ENCODE measurements around the gene RAB11FIP5.
A peak's percentile ranks its signal among the peaks of the same experiment; 100 is the strongest.

Gene RAB11FIP5

DNA sequence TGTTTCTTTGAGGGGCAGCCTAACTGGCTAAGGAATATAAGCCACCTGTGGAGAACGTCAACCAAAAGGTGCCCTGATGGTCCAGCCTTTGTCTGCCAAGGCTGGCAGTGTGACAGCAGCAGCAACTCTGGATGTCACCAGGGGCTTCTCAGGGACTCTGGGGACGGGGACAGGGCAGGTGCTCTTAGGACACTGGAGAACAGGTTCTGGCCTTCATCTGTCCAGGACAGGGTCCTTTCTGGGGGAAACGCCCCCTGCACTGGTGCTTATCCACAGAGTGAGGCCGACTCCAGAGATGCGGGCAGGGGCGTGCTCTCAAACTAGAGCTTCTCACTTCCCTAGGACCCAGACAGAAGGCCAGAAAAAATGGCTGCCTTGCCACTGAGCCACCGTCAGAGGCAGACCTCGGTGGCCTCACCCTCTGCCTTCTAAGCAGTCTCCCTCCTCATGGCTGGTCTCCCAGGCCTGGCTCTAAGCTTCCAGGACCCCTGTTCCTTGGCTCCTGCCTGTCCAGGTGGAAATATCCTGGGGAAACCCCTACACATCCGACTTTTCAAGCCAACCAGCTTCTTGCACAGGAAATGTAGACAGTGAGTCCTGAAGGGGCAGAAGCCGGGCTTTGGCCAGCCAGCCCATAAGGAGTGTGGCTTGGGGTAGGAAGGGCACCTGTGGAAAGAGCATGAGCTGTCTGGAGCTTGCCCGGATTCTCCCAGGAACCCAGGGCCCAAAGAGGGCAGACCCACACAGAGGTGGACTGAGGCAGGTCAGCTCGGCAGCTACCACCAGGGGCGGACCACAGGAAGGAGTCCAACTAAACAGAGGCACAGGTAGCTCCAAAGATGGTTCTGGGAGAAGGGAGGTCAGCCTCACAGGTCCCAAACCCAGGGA, 30.0 kb downstream of the RAB11FIP5 start:
- DNase-seq = no peak

- DNase-seq = no peak
Measured at GRCh38 chr2:73081181-73081671, 31.5 kb downstream of the RAB11FIP5 start.

DNA sequence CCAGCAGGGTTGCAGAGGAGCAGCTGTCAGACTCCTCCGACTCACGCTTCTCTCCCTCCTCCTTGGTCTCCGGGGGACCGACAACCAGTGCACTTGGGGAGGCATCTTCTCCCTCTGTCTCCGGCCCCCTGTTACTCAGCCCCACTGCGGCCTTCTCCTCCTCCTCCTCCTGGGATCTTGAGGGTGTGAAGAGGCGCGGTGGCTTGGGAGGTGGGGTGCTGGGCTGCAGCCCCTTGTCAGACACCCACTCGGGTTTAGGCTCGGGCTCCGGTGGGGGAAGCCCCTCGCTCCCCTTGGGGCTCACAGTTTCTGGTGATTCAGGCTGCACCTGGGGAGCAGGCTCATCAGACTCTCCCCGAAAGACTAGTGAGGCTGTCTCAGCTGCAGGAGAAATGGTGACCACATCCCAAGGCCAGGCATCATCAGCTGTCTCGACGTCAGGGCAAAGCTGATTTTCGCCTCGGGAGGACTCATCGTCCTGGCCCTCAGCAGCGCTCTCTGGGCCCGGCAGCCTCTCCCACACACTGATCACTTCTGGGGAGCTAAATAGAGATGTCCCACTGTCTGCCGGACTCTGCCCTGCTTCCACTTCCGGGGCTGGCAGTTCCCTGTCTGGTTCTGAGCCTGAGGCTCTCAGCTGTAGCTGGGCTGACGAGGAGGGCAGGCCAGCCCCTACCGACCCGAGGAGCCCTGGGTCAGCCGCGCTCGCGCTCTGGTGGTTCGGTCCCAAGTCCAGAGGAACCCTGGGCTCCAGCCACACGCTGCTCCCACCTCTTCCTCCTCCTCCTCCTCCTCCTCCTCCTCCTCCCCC, 32.2 kb downstream of the RAB11FIP5 start:
- DNase-seq = no peak

- DNase-seq = no peak
Measured at GRCh38 chr2:73079636-73080035, 33.1 kb downstream of the RAB11FIP5 start.

- DNase-seq = no peak
Measured at GRCh38 chr2:73078457-73079411, 34.0 kb downstream of the RAB11FIP5 start.

GRCh38 chr2:73077424-73077795, 35.3 kb downstream of the RAB11FIP5 start:
- no peak for DNase-seq

- DNase-seq = no peak
Measured at GRCh38 chr2:73076701-73077423, 35.9 kb downstream of the RAB11FIP5 start.

GRCh38 chr2:73075477-73076373, 37.0 kb downstream of the RAB11FIP5 start:
- DNase-seq = no peak

GRCh38 chr2:73074110-73075069, 38.4 kb downstream of the RAB11FIP5 start:
- DNase-seq = no peak

DNA sequence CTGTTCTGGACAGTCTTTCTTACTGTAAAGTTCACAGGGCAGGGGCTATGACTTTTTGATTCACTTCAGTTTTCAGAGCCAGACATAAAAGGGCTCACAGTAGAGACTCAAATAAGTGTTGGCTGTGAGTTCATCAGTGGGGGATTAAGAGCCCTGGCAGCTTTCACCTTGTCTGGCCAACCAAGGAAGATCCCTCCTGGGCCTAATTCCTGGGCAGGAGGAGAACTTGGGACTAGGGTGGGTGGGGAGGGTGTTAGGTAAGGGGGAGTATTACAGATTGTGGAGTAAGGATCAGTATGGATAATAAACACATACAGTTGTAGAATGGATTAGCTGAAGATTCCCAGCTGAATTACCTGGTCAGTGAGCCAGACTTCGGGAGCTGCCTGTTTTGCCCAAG, 40.3 kb downstream of the RAB11FIP5 start:
- DNase-seq = no peak

- DNase-seq = no peak
Measured at GRCh38 chr2:73072129-73072395, 40.7 kb downstream of the RAB11FIP5 start.

DNA sequence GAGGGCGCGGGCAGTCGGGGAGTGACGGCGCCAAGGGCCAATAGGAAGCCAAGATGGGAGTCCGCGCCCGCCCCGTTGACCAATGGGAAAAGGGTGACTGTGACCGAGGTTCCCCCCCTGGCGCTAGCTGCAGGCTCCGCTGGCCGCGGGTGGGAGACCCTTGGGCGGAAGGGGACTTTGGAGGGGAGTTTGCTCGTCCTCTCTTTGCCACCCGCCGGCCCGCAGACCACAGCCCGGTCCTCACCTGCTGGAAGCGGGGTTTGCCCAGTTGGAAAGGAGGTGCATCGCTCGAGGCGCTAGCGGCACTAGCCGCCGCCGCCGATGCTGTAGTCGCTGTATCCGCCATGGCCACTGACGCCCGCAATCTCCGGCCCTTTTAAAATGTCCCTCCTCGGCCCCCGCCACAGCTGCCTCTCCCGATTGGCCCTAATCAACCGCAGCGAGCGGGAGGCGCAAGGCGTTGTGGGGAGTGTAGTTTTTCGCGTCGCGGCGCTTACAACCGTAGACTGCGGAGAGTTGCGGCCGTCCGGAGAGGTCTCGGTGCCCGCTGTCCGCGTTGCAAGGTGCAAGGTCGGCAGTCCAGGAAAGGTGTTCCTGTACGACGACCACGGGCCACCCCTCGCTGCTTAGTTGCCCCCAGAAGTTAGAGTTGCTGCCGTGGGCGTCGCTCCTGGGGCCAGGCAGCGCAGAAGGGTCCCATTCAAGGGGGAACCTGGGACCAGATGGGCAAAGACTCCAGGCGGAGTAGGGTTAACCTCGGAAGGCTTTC, 41.2 kb downstream of the RAB11FIP5 start, which contains the start of gene SFXN5:
Gene SFXN5 (minus strand): TSS at position 353 of the 769 bp plus-strand sequence. CDS start 7 bp downstream, at position 346.
- DNase-seq = peak; percentile 82 to 93 (median 88)

DNA sequence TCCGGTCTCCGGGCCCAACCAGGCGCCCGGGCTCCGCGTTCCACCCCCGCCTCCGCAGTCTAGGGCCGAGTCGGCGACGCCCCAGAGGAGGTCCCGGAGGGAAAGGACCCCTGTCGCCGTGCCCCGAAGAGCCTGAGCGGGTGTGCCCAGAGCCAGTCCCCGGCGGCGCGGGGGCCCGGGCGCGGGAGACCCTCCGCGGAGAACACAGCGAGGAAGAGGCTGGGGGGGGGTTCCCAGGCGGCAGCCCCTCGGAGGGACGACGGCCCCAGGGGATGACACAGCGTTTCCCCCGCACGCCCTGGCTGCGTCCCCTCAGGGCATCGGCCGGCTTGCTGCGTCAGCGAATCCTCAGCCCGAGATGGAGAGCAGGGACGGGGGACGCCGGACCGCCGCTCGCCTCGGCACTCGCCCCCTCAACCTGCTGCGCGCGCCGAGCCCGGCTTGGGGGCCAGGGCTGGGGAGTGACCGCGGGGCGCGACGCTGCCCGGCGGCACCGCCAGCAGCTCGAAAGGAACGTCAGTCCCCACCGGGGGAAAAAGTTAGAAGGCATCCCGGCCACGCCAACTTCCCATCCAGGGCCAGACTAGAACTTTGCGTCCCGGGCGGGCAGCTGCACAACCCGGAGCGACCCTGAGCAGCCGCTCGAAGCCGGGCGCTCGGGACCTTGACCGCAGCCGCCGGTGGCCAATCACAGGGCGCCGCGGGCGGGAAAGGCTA, 41.9 kb downstream of the RAB11FIP5 start:
- DNase-seq = peak in 1 of 4 experiments; percentile 29

DNA sequence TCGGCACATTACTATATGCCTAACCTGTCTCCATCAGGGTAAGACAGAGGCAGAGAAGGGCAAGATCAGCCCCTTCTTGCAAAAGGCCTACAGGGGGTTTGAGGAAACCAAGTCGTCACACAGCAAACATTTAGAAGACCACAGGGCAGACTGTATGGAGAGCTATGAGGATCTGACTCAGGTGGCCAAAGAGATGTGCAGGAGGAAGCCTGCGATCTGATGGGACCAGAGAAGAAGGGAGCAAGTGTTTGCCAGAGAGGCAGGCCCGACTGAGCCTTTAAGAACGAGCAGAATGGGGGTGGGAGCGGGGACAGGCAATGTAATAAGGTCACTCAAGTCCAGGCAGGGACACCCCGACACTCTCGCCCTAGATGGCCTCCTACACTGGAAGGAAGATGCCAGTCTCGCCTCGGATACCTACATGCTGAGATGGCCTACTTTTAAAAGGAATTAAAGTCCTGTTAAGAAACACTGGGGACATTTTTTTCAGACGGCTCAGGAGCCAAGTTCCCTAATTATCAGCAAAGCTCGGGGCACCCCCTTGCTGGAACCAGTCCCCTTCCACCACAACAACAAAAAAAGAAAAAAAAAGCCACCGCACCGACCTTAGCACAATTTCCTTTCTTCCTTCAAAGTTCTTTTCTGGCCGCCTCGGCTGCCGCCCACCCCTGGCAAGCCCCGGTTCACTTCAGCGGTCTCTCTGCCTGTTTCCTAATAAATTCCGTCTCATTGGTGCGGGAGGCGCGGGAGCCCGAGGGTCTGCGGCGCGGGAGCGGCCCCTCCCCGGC, 42.7 kb downstream of the RAB11FIP5 start:
- DNase-seq = no peak

DNA sequence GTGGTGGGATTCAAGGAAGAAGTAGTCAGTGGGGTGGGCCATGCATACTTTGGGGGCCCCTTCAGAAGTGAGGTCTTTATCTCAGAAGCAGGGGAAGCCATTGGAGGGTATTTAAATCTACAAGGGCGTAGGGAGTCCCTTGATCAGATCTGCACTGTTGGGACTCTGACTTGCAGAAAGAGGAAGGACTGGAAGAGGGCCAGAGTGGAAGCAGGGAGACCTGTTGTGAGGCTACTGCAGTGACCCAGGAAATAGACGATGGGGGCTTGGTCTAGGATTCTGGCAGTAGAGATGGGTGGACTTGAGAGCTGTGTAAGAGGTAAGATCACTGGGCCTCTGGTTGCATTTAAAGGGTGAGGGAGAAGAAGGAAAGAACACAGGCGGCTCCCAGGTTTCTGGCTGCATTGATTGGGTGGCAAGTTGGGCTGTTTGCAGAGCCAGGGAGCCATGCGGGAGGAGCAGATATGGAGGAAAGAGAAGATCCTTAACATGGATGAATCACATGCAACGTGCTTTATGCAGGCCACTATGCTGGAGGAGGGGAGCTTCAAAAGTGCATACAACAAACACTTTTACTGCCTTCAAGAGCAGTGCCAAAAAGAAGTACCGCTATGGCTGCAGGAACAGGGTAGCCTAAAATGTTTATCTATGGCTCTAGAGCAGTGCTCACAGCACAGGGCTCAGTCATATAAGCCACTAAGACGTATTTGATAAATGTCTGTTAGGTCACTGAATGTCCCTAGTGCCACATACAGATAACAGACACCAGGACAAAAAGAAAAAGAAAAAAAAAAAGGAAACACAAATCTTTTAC, 43.5 kb downstream of the RAB11FIP5 start:
- DNase-seq = no peak

GRCh38 chr2:73068147-73068546, 44.6 kb downstream of the RAB11FIP5 start:
- no peak for DNase-seq

Measured in activated naive CD4-positive, alpha-beta T cell (primary cell).